HUES64 (cell line): ENCODE results near the gene BTBD2.
A peak's percentile ranks its signal among the peaks of the same experiment; 100 is the strongest.

Source experiments
- H3K27ac ChIP-seq: 2 replicates; pipeline ENCODE4 v1.7.0; 2013; ENCODE audit warnings: low read depth, low read length, inconsistent platforms
- H3K27me3 ChIP-seq: 2 replicates; pipeline ENCODE4 v1.6.1; 2013; ENCODE audit warnings: mild to moderate bottlenecking, low read length; ENCODE audit not compliant: insufficient read depth
- H3K36me3 ChIP-seq: 2 replicates; pipeline ENCODE4 v1.6.1; 2013; ENCODE audit warnings: mild to moderate bottlenecking, low read length; ENCODE audit not compliant: insufficient read depth
- H3K4me1 ChIP-seq: 2 replicates; pipeline ENCODE4 v1.6.1; 2013; ENCODE audit warnings: mild to moderate bottlenecking, low read length, moderate library complexity; ENCODE audit not compliant: insufficient read depth
- H3K4me3 ChIP-seq: 2 replicates; pipeline ENCODE4 v1.5.1; 2013; ENCODE audit warnings: mild to moderate bottlenecking, low read length, moderate library complexity
- H3K9ac ChIP-seq: 2 replicates; pipeline ENCODE4 v1.6.1; 2013; ENCODE audit warnings: mild to moderate bottlenecking, low read depth, low read length
- H3K9me3 ChIP-seq: 2 replicates; pipeline ENCODE4 v1.6.1; 2013; ENCODE audit warnings: low read depth, low read length; ENCODE audit not compliant: insufficient read depth
- WGBS: fragments of 150-250, 120-280 bp; methylation state at CpG from one replicate; pipeline ENCODE4 v1.1.7; 2013; ENCODE audit warnings: missing lambda C conversion rate; 5-methylcytosine and 5-hydroxymethylcytosine counted together

BTBD2 gene

GRCh38 chr19:1961000-1961883 lies 54.3 kb downstream of the BTBD2 start:
- Histone ChIP-seq H3K27me3 (no peaks in the 10 kb centered on the region), H3K4me1 (0 out of 2 replicates have a peak, but pooled peaks cover 2% of the 10 kb centered on the region), H3K4me3 (no peak overlapping the region), H3K27ac (no peak overlapping the region), H3K9me3 (no peaks in the 10 kb centered on the region), H3K9ac (no peak overlapping the region), H3K36me3 (peaks cover 12% of the 10 kb centered on the region)
- 96% methylated on average over 42 of the region's 42 CpGs for WGBS

GRCh38 chr19:1959928-1960589 lies 55.5 kb downstream of the BTBD2 start:
- Histone ChIP-seq H3K9ac (no peak overlapping the region), H3K27me3 (no peaks in the 10 kb centered on the region), H3K9me3 (no peaks in the 10 kb centered on the region), H3K4me3 (no peak overlapping the region), H3K27ac (no peak overlapping the region), H3K36me3 (peaks cover 10% of the 10 kb centered on the region; the same call in 1 of the 2 replicates), H3K4me1 (0 out of 2 replicates have a peak, but pooled peaks cover 2% of the 10 kb centered on the region)
- 96% methylated on average over 32 of the region's 32 CpGs for WGBS

GRCh38 chr19:1957562-1958248 lies 57.8 kb downstream of the BTBD2 start:
- H3K36me3 ChIP-seq = peaks cover 6% of the 10 kb centered on the region
- H3K27ac ChIP-seq = no peak overlapping the region
- H3K9ac ChIP-seq = no peak overlapping the region; the same call in 1 of the 2 replicates
- H3K9me3 ChIP-seq = no peaks in the 10 kb centered on the region
- no peak overlapping the region for H3K4me3 ChIP-seq
- 0 out of 2 replicates have a peak, but pooled peaks cover 2% of the 10 kb centered on the region for H3K4me1 ChIP-seq
- WGBS = 95% methylated on average over 40 of the region's 40 CpGs
- H3K27me3 ChIP-seq = no peaks in the 10 kb centered on the region

- peaks cover 8% of the 10 kb centered on the region; the same call in 1 of the 2 replicates for H3K36me3 ChIP-seq
- H3K9ac ChIP-seq = peak overlapping the region; percentile 14; the same call in 1 of the 2 replicates
- no peaks in the 10 kb centered on the region for H3K27me3 ChIP-seq
- H3K4me1 ChIP-seq = 0 out of 2 replicates have a peak, but pooled peaks cover 2% of the 10 kb centered on the region
- H3K27ac ChIP-seq = no peak overlapping the region
- no peak overlapping the region for H3K4me3 ChIP-seq
- no peaks in the 10 kb centered on the region for H3K9me3 ChIP-seq
- 87% methylated on average over 28 of the region's 28 CpGs for WGBS
Measured at GRCh38 chr19:1956868-1957492, 58.5 kb downstream of the BTBD2 start.

- WGBS = 94% methylated on average over 12 of the region's 12 CpGs
Measured at GRCh38 chr19:1956122-1956494, 59.4 kb downstream of the BTBD2 start.

GRCh38 chr19:1955171-1956121 lies 60.1 kb downstream of the BTBD2 start:
- Histone ChIP-seq H3K4me3 (no peak overlapping the region), H3K4me1 (0 out of 2 replicates have a peak, but pooled peaks cover 2% of the 10 kb centered on the region), H3K27ac (no peak overlapping the region), H3K9me3 (no peaks in the 10 kb centered on the region), H3K9ac (no peak overlapping the region; the same call in 1 of the 2 replicates), H3K27me3 (no peaks in the 10 kb centered on the region), H3K36me3 (peaks cover 10% of the 10 kb centered on the region; the same call in 1 of the 2 replicates)
- WGBS = 88% methylated on average over 51 of the region's 51 CpGs

More at GRCh38 chr19:1956122-1956494, 59.4 kb downstream of the BTBD2 start:
- H3K4me1 ChIP-seq = 0 out of 2 replicates have a peak, but pooled peaks cover 2% of the 10 kb centered on the region
- no peak overlapping the region for H3K27ac ChIP-seq
- no peak overlapping the region for H3K9ac ChIP-seq
- no peak overlapping the region for H3K4me3 ChIP-seq
- H3K9me3 ChIP-seq = no peaks in the 10 kb centered on the region
- H3K27me3 ChIP-seq = no peaks in the 10 kb centered on the region
- H3K36me3 ChIP-seq = peaks cover 9% of the 10 kb centered on the region; the same call in 1 of the 2 replicates

- Histone ChIP-seq H3K27me3 (no peaks in the 10 kb centered on the region), H3K9ac (peak overlapping the region; percentile 2; the same call in 1 of the 2 replicates), H3K27ac (no peak overlapping the region), H3K36me3 (peaks cover 15% of the 10 kb centered on the region; the same call in 1 of the 2 replicates), H3K4me3 (no peak overlapping the region), H3K4me1 (0 out of 2 replicates have a peak, but pooled peaks cover 2% of the 10 kb centered on the region), H3K9me3 (no peaks in the 10 kb centered on the region)
- 91% methylated on average over 15 of the region's 15 CpGs for WGBS
Measured at GRCh38 chr19:1954532-1954933, 61.0 kb downstream of the BTBD2 start.

GRCh38 chr19:1953441-1954094 lies 61.9 kb downstream of the BTBD2 start:
- Histone ChIP-seq H3K4me3 (no peak overlapping the region), H3K27ac (no peak overlapping the region), H3K9me3 (no peaks in the 10 kb centered on the region), H3K27me3 (no peaks in the 10 kb centered on the region), H3K4me1 (0 out of 2 replicates have a peak, but pooled peaks cover 2% of the 10 kb centered on the region), H3K9ac (no peak overlapping the region), H3K36me3 (peaks cover 18% of the 10 kb centered on the region)
- WGBS = 93% methylated on average over 32 of the region's 32 CpGs

GRCh38 chr19:1953037-1953436 lies 62.5 kb downstream of the BTBD2 start:
- H3K27ac ChIP-seq = no peak overlapping the region
- no peak overlapping the region for H3K4me3 ChIP-seq
- WGBS = 96% methylated on average over 19 of the region's 19 CpGs
- H3K36me3 ChIP-seq = peaks cover 18% of the 10 kb centered on the region
- no peak overlapping the region for H3K9ac ChIP-seq
- H3K4me1 ChIP-seq = 0 out of 2 replicates have a peak, but pooled peaks cover 2% of the 10 kb centered on the region
- H3K9me3 ChIP-seq = no peaks in the 10 kb centered on the region
- H3K27me3 ChIP-seq = no peaks in the 10 kb centered on the region
